IMR-90 (cell line): ENCODE measurements around the gene RASGRF2. TPM values are rescaled to one million over a fixed set of nuclear protein-coding genes. Genes with fewer than 3 reads are reported as not detected.

Experiments
- ATAC-seq: fragments of 200-7000 bp; cut with Tn5 transposase; 2 replicates; pipeline ENCODE4 v1.9.1; 2020; ENCODE audit warnings: low read depth, mild to moderate bottlenecking, moderate library complexity
- BruUV-seq: library from RNA; stranded (reverse); fragments of 400-500 nt; replicated peaks from 2 replicates; lab custom pipeline; 2021; lab: Mats Ljungman, UMichigan
- CTCF ChIA-PET: fragments of 300-600 bp; formaldehyde crosslinking; extraction: SDS; loops from one replicate; lab custom pipeline; 2021; ENCODE audit warnings: antibody characterized with exemption; lab: Yijun Ruan, JAX
- POLR2A ChIA-PET: fragments of 300-600 bp; sonication (Branson Sonifier 250); formaldehyde crosslinking; loops from one replicate; lab custom pipeline; 2022; ENCODE audit warnings: antibody characterized with exemption; ENCODE audit not compliant: unreplicated experiment; lab: Charles Lee
- DNase-seq: peaks from one replicate; pipeline ENCODE4 v3.0.0; 2013
- H2AFZ ChIP-seq: replicated peaks from 2 replicates; pipeline ENCODE3; 2013; ENCODE audit warnings: low read length, mild to moderate bottlenecking; ENCODE audit not compliant: poor library complexity
- H2AK5ac ChIP-seq: 2 replicates; pipeline ENCODE4 v1.6.1; 2013; ENCODE audit warnings: low read depth, low read length, inconsistent platforms
- H2AK9ac ChIP-seq: replicated peaks from 2 replicates; pipeline ENCODE3; 2013; ENCODE audit warnings: mild to moderate bottlenecking, low read depth, low read length, moderate library complexity; ENCODE audit not compliant: poor library complexity
- H2BK120ac ChIP-seq: 2 replicates; pipeline ENCODE4 v1.6.1; 2013; ENCODE audit warnings: low read depth, low read length, inconsistent platforms
- H2BK15ac ChIP-seq: 3 replicates; pipeline ENCODE4 v1.6.1; 2013; ENCODE audit warnings: low read depth, low read length, inconsistent platforms
- H2BK20ac ChIP-seq: 2 replicates; pipeline ENCODE4 v1.6.1; 2013; ENCODE audit warnings: low read depth, mild to moderate bottlenecking, inconsistent platforms, low read length, moderate library complexity
- H2BK5ac ChIP-seq: 2 replicates; pipeline ENCODE4 v1.6.1; 2013; ENCODE audit warnings: mild to moderate bottlenecking, low read depth, low read length, inconsistent platforms; ENCODE audit not compliant: poor library complexity, severe bottlenecking
- H3K14ac ChIP-seq: replicated peaks from 2 replicates; pipeline ENCODE4 v1.6.1; 2013; ENCODE audit warnings: low read depth, low read length, inconsistent platforms
- H3K18ac ChIP-seq: 2 replicates; pipeline ENCODE4 v1.6.1; 2013; ENCODE audit warnings: low read depth, low read length, control low read depth
- H3K23ac ChIP-seq: 2 replicates; pipeline ENCODE4 v1.6.1; 2013; ENCODE audit warnings: low read depth, low read length, inconsistent platforms
- H3K27ac ChIP-seq: 2 replicates; pipeline ENCODE4 v1.5.1; 2013; ENCODE audit warnings: mild to moderate bottlenecking, control low read depth, low read length; ENCODE audit not compliant: insufficient read depth
- H3K27me3 ChIP-seq: 2 replicates; pipeline ENCODE4 v1.6.1; 2013; ENCODE audit warnings: low read length; ENCODE audit not compliant: control insufficient read depth, insufficient read depth
- H3K36me3 ChIP-seq: 2 replicates; pipeline ENCODE4 v1.6.1; 2013; ENCODE audit warnings: low read length, mixed read lengths; ENCODE audit not compliant: control insufficient read depth, insufficient read depth
- H3K4ac ChIP-seq: 2 replicates; pipeline ENCODE4 v1.6.1; 2013; ENCODE audit warnings: low read depth, low read length, inconsistent platforms
- H3K4me1 ChIP-seq: 2 replicates; pipeline ENCODE4 v1.6.1; 2013; ENCODE audit warnings: low read length, mixed read lengths; ENCODE audit not compliant: control insufficient read depth, insufficient read depth
- H3K4me2 ChIP-seq: 2 replicates; pipeline ENCODE4 v1.6.1; 2013; ENCODE audit warnings: low read depth, mild to moderate bottlenecking, control low read depth, low read length, moderate library complexity
- H3K4me3 ChIP-seq: 2 replicates; pipeline ENCODE4 v1.5.1; 2013; ENCODE audit warnings: low read depth, mild to moderate bottlenecking, control low read depth, low read length, moderate library complexity; ENCODE audit not compliant: insufficient read depth
- H3K56ac ChIP-seq: 2 replicates; pipeline ENCODE4 v1.6.1; 2013; ENCODE audit warnings: low read length, inconsistent platforms; ENCODE audit not compliant: insufficient read depth; ENCODE audit errors: extremely low read depth
- H3K79me1 ChIP-seq, 2 experiments: 2 replicates each; pipeline ENCODE4 v1.6.1; 2013; ENCODE audit warnings: low read length in 2 of 2, inconsistent platforms in 1 of 2, low read depth in 1 of 2
- H3K9ac ChIP-seq: 2 replicates; pipeline ENCODE4 v1.6.1; 2013; ENCODE audit warnings: low read depth, low read length, control low read depth
- H3K9me1 ChIP-seq: 2 replicates; pipeline ENCODE4 v1.6.1; 2013; ENCODE audit warnings: low read length, inconsistent platforms; ENCODE audit not compliant: insufficient read depth
- H3K9me3 ChIP-seq: 2 replicates; pipeline ENCODE4 v1.6.1; 2013; ENCODE audit warnings: low read length; ENCODE audit not compliant: control insufficient read depth, insufficient read depth
- H4K20me1 ChIP-seq: 2 replicates; pipeline ENCODE4 v1.6.1; 2013; ENCODE audit warnings: low read length, inconsistent platforms; ENCODE audit not compliant: insufficient read depth
- H4K5ac ChIP-seq: 2 replicates; pipeline ENCODE4 v1.6.1; 2013; ENCODE audit warnings: mild to moderate bottlenecking, low read depth, low read length, control low read depth
- H4K8ac ChIP-seq, 2 experiments: 2 replicates each; pipeline ENCODE4 v1.6.1; 2013; ENCODE audit warnings: low read depth in 2 of 2, low read length in 2 of 2, control low read depth in 1 of 2, inconsistent platforms in 1 of 2
- H4K91ac ChIP-seq: 2 replicates; pipeline ENCODE4 v1.6.1; 2013; ENCODE audit warnings: low read depth, low read length, inconsistent platforms; ENCODE audit not compliant: insufficient read depth
- BHLHE40 ChIP-seq: fragments of 150-350 bp; IDR thresholded peaks from 2 replicates; pipeline ENCODE4 v1.6.1; 2016; ENCODE audit warnings: mild to moderate bottlenecking, low read depth, low read length
- CEBPB ChIP-seq: IDR thresholded peaks from 2 replicates; pipeline ENCODE4 v1.6.1; 2012; ENCODE audit warnings: low read depth, low read length, improper control_type of control experiment
- CHD1 ChIP-seq: IDR thresholded peaks from 2 replicates; pipeline ENCODE4 v1.6.1; 2012; ENCODE audit warnings: low read depth, low read length, improper control_type of control experiment
- ELK1 ChIP-seq: fragments of 150-350 bp; IDR thresholded peaks from 2 replicates; pipeline ENCODE4 v1.6.1; 2016; ENCODE audit warnings: low read depth, mild to moderate bottlenecking, low read length, moderate library complexity, borderline replicate concordance
- FOS ChIP-seq: fragments of 150-350 bp; IDR thresholded peaks from 2 replicates; pipeline ENCODE4 v1.6.1; 2016; ENCODE audit warnings: low read depth, low read length
- MAFK ChIP-seq: IDR thresholded peaks from 2 replicates; pipeline ENCODE4 v1.6.1; 2012; ENCODE audit warnings: low read depth, low read length, improper control_type of control experiment
- MAZ ChIP-seq: IDR thresholded peaks from 2 replicates; pipeline ENCODE4 v1.6.1; 2012; ENCODE audit warnings: low read depth, mild to moderate bottlenecking, low read length, improper control_type of control experiment, moderate library complexity, borderline replicate concordance
- MXI1 ChIP-seq: IDR thresholded peaks from 2 replicates; pipeline ENCODE4 v1.6.1; 2012; ENCODE audit warnings: low read depth, mild to moderate bottlenecking, low read length, moderate library complexity, borderline replicate concordance
- NFE2L2 ChIP-seq: fragments of 150-350 bp; IDR thresholded peaks from 2 replicates; pipeline ENCODE4 v1.6.1; 2016; ENCODE audit warnings: low read depth, mild to moderate bottlenecking, low read length
- POLR2A ChIP-seq: IDR thresholded peaks from 2 replicates; pipeline ENCODE4 v1.6.1; 2012; ENCODE audit warnings: mild to moderate bottlenecking, low read depth, low read length
- RAD21 ChIP-seq: IDR thresholded peaks from 2 replicates; pipeline ENCODE4 v1.6.1; 2012; ENCODE audit warnings: low read length, improper control_type of control experiment
- RCOR1 ChIP-seq: IDR thresholded peaks from 2 replicates; pipeline ENCODE4 v1.6.1; 2012; ENCODE audit warnings: mild to moderate bottlenecking, low read length, improper control_type of control experiment; ENCODE audit not compliant: insufficient replicate concordance
- RFX5 ChIP-seq: IDR thresholded peaks from 2 replicates; pipeline ENCODE4 v1.8.0; 2012; ENCODE audit warnings: low read depth, mild to moderate bottlenecking, low read length, moderate library complexity
- SMC3 ChIP-seq: fragments of 150-350 bp; IDR thresholded peaks from 2 replicates; pipeline ENCODE4 v1.6.1; 2016; ENCODE audit warnings: low read depth, mild to moderate bottlenecking, antibody characterized with exemption, low read length, moderate library complexity
- WGBS, 2 experiments: methylation state at CpG; one replicate each; pipeline versions ENCODE4 v1.1.5 to v1.1.7; 2013; ENCODE audit warnings: missing lambda C conversion rate in 2 of 2; ENCODE audit not compliant: insufficient read length in 1 of 2; ENCODE audit errors: extremely low coverage in 2 of 2; 5-methylcytosine and 5-hydroxymethylcytosine counted together
- dilution Hi-C: fragments of 300-500 bp; cut with HindIII; formaldehyde crosslinking; loops from one replicate; pipeline ENCODE4 v1.14.3; 2018; ENCODE audit warnings: low sequenced_read_pairs; ENCODE audit not compliant: unreplicated experiment
- in situ Hi-C: fragments of 300-500 bp; cut with MboI; formaldehyde crosslinking; loops from 3 replicates; pipeline ENCODE4 v1.14.3; 2019; ENCODE audit warnings: low sequenced_read_pairs, inconsistent platforms, mixed read lengths
- intact Hi-C: fragments of 100-400 bp; cut with micrococcal nuclease; formaldehyde crosslinking; loops from 2 replicates; pipeline ENCODE4 v1.10.0; 2022
- polyA plus RNA-seq, 3 experiments: library from polyadenylated mRNA; depleted of rRNA; stranded (reverse); fragments of >200 nt; gene quantifications; 2 replicates each; pipeline ENCODE4 v1.2.3, GENCODE V29; 2012; ENCODE audit warnings: low replicate concordance in 1 of 3
- total RNA-seq: library from RNA; depleted of rRNA; stranded (reverse); fragments of >200 nt; gene quantifications from 2 replicates; pipeline ENCODE4 v1.2.3, GENCODE V29; 2012
- TF ChIP-seq, protein P1 (sequence below): conservative IDR thresholded peaks from 2 replicates; pipeline ENCODE4 v1.5.1; 2012; ENCODE audit warnings: mild to moderate bottlenecking, low read depth, low read length, improper control_type of control experiment

The RASGRF2 gene
- total and polyA plus RNA-seq, 2 of the 4 experiments (the other 2 are of a cell fraction), result 2.9 to 5.0 TPM

GRCh38 chr5:81121836-81122630 lies 161.9 kb downstream of the RASGRF2 start:
- no peaks in the 10 kb centered on the region for H3K9me1 ChIP-seq
- no peak overlapping the region for H4K91ac ChIP-seq
- BruUV-seq, result no TSS peak
- no peak overlapping the region for H2AK9ac ChIP-seq
- DNase-seq (peak; percentile 32), ATAC-seq (no peak)
- H3K23ac ChIP-seq, result no peak overlapping the region
- no peak overlapping the region for H3K9ac ChIP-seq
- H3K4me2 ChIP-seq, result no peak overlapping the region
- H4K8ac ChIP-seq, result no peak overlapping the region
- in situ Hi-C loops (no loop called here), dilution Hi-C loops (no loop called here), intact Hi-C loops (no loop called here)
- H3K27me3 ChIP-seq, result no peaks in the 10 kb centered on the region
- no peak overlapping the region for H3K18ac ChIP-seq
- no peak overlapping the region for H3K27ac ChIP-seq
- H2BK5ac ChIP-seq, result no peak overlapping the region
- no peak overlapping the region for H2BK20ac ChIP-seq
- no peak overlapping the region for H3K56ac ChIP-seq
- no peaks in the 10 kb centered on the region for H4K20me1 ChIP-seq
- 0 out of 4 replicates have a peak, but pooled peaks cover 0 to 12% of the 10 kb centered on the region in 2 experiments for H3K79me1 ChIP-seq
- 100% methylated on average over 1 of the region's 7 CpGs; no CpG with 5 or more reads in 1 of the 2 experiments for WGBS, 2 experiments
- CTCF ChIA-PET, result interaction anchor here (1.6 kb wide), 1 partner anchor 14 kb away, joined by 6 read pairs; no protein-coding TSS in a partner anchor
- peaks cover 4% of the 10 kb centered on the region; the same call in 1 of the 2 replicates for H3K4me1 ChIP-seq
- no peak overlapping the region for H3K4ac ChIP-seq
- H2BK120ac ChIP-seq, result no peak overlapping the region
- H3K9me3 ChIP-seq, result no peaks in the 10 kb centered on the region
- no peak overlapping the region; the same call in 1 of the 2 replicates for H2AK5ac ChIP-seq
- H2AFZ ChIP-seq, result no peak overlapping the region
- H3K36me3 ChIP-seq, result peaks cover 14% of the 10 kb centered on the region
- no peak overlapping the region for H3K4me3 ChIP-seq
- no peak overlapping the region for H2BK15ac ChIP-seq
- peak overlapping the region; percentile 4; the same call in 1 of the 2 replicates for H3K14ac ChIP-seq
- POLR2A ChIA-PET, result no interaction called here
- no peak overlapping the region for H4K5ac ChIP-seq
- TF ChIP-seq ELK1 (no peak), FOS (no peak), POLR2A (no peak), NFE2L2 (no peak), CHD1 (no peak), RCOR1 (no peak), RFX5 (no peak), BHLHE40 (no peak), MAZ (no peak), RAD21 (no peak), MAFK (no peak), CEBPB (no peak), SMC3 (no peak), MXI1 (no peak)
- TF ChIP-seq, protein P1, sequence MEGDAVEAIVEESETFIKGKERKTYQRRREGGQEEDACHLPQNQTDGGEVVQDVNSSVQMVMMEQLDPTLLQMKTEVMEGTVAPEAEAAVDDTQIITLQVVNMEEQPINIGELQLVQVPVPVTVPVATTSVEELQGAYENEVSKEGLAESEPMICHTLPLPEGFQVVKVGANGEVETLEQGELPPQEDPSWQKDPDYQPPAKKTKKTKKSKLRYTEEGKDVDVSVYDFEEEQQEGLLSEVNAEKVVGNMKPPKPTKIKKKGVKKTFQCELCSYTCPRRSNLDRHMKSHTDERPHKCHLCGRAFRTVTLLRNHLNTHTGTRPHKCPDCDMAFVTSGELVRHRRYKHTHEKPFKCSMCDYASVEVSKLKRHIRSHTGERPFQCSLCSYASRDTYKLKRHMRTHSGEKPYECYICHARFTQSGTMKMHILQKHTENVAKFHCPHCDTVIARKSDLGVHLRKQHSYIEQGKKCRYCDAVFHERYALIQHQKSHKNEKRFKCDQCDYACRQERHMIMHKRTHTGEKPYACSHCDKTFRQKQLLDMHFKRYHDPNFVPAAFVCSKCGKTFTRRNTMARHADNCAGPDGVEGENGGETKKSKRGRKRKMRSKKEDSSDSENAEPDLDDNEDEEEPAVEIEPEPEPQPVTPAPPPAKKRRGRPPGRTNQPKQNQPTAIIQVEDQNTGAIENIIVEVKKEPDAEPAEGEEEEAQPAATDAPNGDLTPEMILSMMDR, result no peak
